ENCODE measurements around the gene PTRH2.
"Not testable (repeated sequence)": the region's sequence is repeated elsewhere in the genome, so short reads cannot be mapped to it uniquely, and the experiment has no call there.

Gene PTRH2
- total RNA-seq = 6.5 to 20.2 reads per million in 2 donors

GRCh38 chr17:59707149-59707970 is at the start of gene PTRH2, which contains the start of gene VMP1:
PTRH2 (minus strand) TSS chr17:59707430; CDS start chr17:59697978, 9,452 bp downstream.
VMP1 (plus strand) TSS chr17:59707654; CDS start chr17:59731447, 23,793 bp downstream.
- peak; percentile 86 for DNase-seq

GRCh38 chr17:59756236-59756818 is 49.1 kb upstream of the PTRH2 start:
- no peak for DNase-seq

GRCh38 chr17:59755069-59755468 is 47.8 kb upstream of the PTRH2 start:
- DNase-seq = not testable (repeated sequence)

GRCh38 chr17:59754552-59754951 is 47.3 kb upstream of the PTRH2 start:
- DNase-seq = no peak

GRCh38 chr17:59753522-59754467 is 46.6 kb upstream of the PTRH2 start:
- DNase-seq = no peak

GRCh38 chr17:59752922-59753321 is 45.7 kb upstream of the PTRH2 start:
- no peak for DNase-seq

- no peak for DNase-seq
Observed at GRCh38 chr17:59752446-59752845, 45.2 kb upstream of the PTRH2 start.

- DNase-seq = no peak
Observed at GRCh38 chr17:59751955-59752413, 44.8 kb upstream of the PTRH2 start.

GRCh38 chr17:59748591-59748990 is 41.4 kb upstream of the PTRH2 start:
- DNase-seq = no peak

- no peak for DNase-seq
Observed at GRCh38 chr17:59746849-59747445, 39.7 kb upstream of the PTRH2 start.

- DNase-seq = no peak
Observed at GRCh38 chr17:59745040-59745439, 37.8 kb upstream of the PTRH2 start.

- no peak for DNase-seq
Observed at GRCh38 chr17:59743842-59744241, 36.6 kb upstream of the PTRH2 start.

- DNase-seq = no peak
Observed at GRCh38 chr17:59737324-59737723, 30.1 kb upstream of the PTRH2 start.

GRCh38 chr17:59734226-59734625 is 27.0 kb upstream of the PTRH2 start:
- DNase-seq = no peak

GRCh38 chr17:59733697-59734096 is 26.5 kb upstream of the PTRH2 start:
- no peak for DNase-seq

GRCh38 chr17:59730268-59730834 is 23.1 kb upstream of the PTRH2 start:
- no peak for DNase-seq

GRCh38 chr17:59727817-59728533 is 20.7 kb upstream of the PTRH2 start:
- DNase-seq = no peak

- no peak for DNase-seq
Observed at GRCh38 chr17:59725691-59726090, 18.5 kb upstream of the PTRH2 start.

- DNase-seq = no peak
Observed at GRCh38 chr17:59723607-59724006, 16.4 kb upstream of the PTRH2 start.

GRCh38 chr17:59723041-59723440 is 15.8 kb upstream of the PTRH2 start:
- no peak for DNase-seq

- no peak for DNase-seq
Observed at GRCh38 chr17:59722623-59723022, 15.4 kb upstream of the PTRH2 start.

Data from T-helper 9 cell (primary cell).